MCF 10A (cell line): ENCODE measurements around the gene L3MBTL3. TPM values are rescaled to one million over a fixed set of nuclear protein-coding genes. Genes with fewer than 3 reads are reported as not detected.

Experiments used
- BruUV-seq: library from RNA; stranded (reverse); fragments of 400-500 nt; replicated peaks from 2 replicates; lab custom pipeline; 2021; lab: Mats Ljungman, UMichigan
- CTCF ChIA-PET: fragments of 300-600 bp; sonication (Branson Sonifier 250); formaldehyde crosslinking; extraction: SDS; loops from one replicate; lab custom pipeline; 2021; ENCODE audit warnings: antibody characterized with exemption, inconsistent platforms; lab: Yijun Ruan, JAX
- POLR2A ChIA-PET: fragments of 300-600, 350-650 bp; sonication (Branson Sonifier 250); formaldehyde crosslinking; extraction: SDS; loops from one replicate; lab custom pipeline; 2020; ENCODE audit warnings: antibody characterized with exemption, inconsistent platforms; lab: Yijun Ruan, JAX
- DNase-seq: peaks from one replicate; pipeline ENCODE4 v3.0.0-alpha.2; 2018; ENCODE audit not compliant: unreplicated experiment
- H3K27ac Mint-ChIP-seq: one replicate; pipeline ENCODE4 v1.8.0; 2022; ENCODE audit warnings: mild to moderate bottlenecking, low read depth, mixed read lengths; ENCODE audit not compliant: unreplicated experiment
- H3K27me3 Mint-ChIP-seq: one replicate; pipeline ENCODE4 v1.8.0; 2022; ENCODE audit warnings: mixed read lengths; ENCODE audit not compliant: insufficient read depth, unreplicated experiment
- H3K36me3 Mint-ChIP-seq: one replicate; pipeline ENCODE4 v1.8.0; 2022; ENCODE audit warnings: mild to moderate bottlenecking, moderate library complexity, mixed read lengths; ENCODE audit not compliant: insufficient read depth, unreplicated experiment
- H3K4me1 Mint-ChIP-seq: one replicate; pipeline ENCODE4 v1.8.0; 2022; ENCODE audit warnings: mixed read lengths; ENCODE audit not compliant: insufficient read depth, unreplicated experiment
- H3K4me3 Mint-ChIP-seq: one replicate; pipeline ENCODE4 v1.8.0; 2022; ENCODE audit warnings: mild to moderate bottlenecking, moderate library complexity, mixed read lengths; ENCODE audit not compliant: unreplicated experiment
- H3K9me3 Mint-ChIP-seq: one replicate; pipeline ENCODE4 v1.8.0; 2022; ENCODE audit warnings: mixed read lengths; ENCODE audit not compliant: unreplicated experiment
- CTCF ChIP-seq: fragments of 200-600 bp; IDR thresholded peaks from one replicate; pipeline ENCODE4 v1.8.0; 2022; ENCODE audit warnings: antibody characterized with exemption, mild to moderate bottlenecking; ENCODE audit not compliant: unreplicated experiment
- intact Hi-C: fragments of 100-400 bp; cut with micrococcal nuclease; formaldehyde crosslinking; loops from 2 replicates; pipeline ENCODE4 v1.14.1; 2022
- total RNA-seq: library from RNA; stranded (reverse); gene quantifications from 2 replicates; pipeline ENCODE4 v1.2.3, GENCODE V29; 2022

The L3MBTL3 gene
- total RNA-seq, 1 experiment from 2014 or later, result 5.2 TPM

DNA sequence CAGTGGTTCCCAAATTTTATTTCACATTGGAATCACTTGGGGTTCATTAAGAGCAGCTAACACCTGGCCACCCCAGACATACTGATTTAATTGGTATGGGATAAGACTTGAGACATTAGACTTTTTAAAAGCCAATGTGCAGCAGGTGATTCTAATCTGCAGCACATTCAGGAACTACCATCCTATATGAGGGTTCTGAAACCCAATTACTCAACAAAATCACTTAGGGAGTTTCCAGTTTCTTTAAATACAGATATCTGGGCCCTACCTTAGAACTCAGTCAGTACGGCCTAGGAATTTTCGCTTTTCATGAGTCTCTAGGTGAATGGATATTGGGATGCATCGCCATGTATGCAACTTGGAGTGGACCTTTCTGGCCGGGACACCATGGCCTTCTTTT, 24.0 kb upstream of the L3MBTL3 start:
- no peak overlapping the region for H3K4me3 Mint-ChIP-seq

GRCh38 chr6:129996387-129996786, 22.0 kb upstream of the L3MBTL3 start:
- intact Hi-C loops, result no loop called here
- Mint-ChIP-seq H3K27me3 (no peaks in the 10 kb centered on the region), H3K4me1 (peaks cover 7% of the 10 kb centered on the region), H3K27ac (no peak overlapping the region), H3K36me3 (no peaks in the 10 kb centered on the region), H3K4me3 (no peak overlapping the region), H3K9me3 (no peaks in the 10 kb centered on the region)
- DNase-seq, result no peak
- BruUV-seq, result no TSS peak
- TF ChIP-seq CTCF, result no peak
- ChIA-PET POLR2A (interaction anchor here (1.1 kb wide), 1 partner anchor 12 kb away, joined by 5 read pairs; no protein-coding TSS in a partner anchor), CTCF (no interaction called here)

More for the DNA sequence above, 24.0 kb upstream of the L3MBTL3 start:
- intact Hi-C loops, result no loop called here
- DNase-seq, result no peak
- H3K27me3 Mint-ChIP-seq, result no peaks in the 10 kb centered on the region
- H3K9me3 Mint-ChIP-seq, result no peaks in the 10 kb centered on the region
- H3K4me1 Mint-ChIP-seq, result peaks cover 7% of the 10 kb centered on the region
- no TSS peak for BruUV-seq
- no peak overlapping the region for H3K27ac Mint-ChIP-seq
- POLR2A ChIA-PET, result no interaction called here
- CTCF ChIA-PET, result no interaction called here
- no peaks in the 10 kb centered on the region for H3K36me3 Mint-ChIP-seq
- TF ChIP-seq CTCF, result no peak

DNA sequence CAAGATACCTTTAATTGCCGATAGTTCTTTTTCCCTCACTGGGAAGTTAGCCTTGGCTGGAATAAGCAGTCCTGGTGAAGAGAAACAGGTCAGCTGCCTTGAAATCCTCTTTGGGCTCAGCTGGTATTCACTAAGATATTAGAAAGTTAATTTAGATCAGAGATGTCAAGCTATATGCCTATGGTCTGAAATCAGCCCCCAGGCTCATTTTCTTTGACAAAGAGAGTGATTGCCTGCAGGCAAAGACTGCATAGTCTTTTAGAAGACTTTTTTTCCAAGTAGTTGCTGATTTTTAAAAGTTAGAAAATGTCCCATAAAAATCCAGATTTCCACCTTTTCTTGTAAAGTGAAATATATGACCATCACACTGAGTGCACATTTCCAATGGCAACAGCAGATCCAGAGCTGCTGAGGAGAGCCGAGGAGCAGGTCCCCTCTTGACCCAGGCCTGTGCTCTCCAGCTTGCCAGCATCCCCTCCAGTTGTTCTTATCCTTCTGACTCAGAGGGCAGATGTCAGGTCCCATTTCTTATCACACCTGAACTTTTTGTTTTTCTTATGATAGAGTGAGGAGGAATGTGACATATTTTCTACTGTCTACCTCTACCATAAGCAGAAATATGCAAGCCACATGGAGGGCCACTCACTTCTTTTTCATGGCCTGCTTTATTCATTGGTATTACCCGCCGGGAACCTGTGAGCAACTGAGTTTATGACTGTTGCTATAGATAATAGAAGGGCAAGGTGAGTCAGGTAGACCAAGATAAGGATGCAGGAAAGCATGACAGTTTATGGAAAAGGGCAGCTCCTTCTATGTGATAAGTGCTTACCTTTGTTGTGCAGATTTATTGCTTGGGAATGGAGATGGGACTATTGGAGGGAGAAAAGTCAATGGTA, 17.6 kb upstream of the L3MBTL3 start:
- Mint-ChIP-seq H3K9me3 (no peaks in the 10 kb centered on the region), H3K4me3 (no peak overlapping the region), H3K36me3 (no peaks in the 10 kb centered on the region), H3K27ac (no peak overlapping the region), H3K27me3 (no peaks in the 10 kb centered on the region), H3K4me1 (peaks cover 7% of the 10 kb centered on the region)
- BruUV-seq, result no TSS peak
- ChIA-PET POLR2A (no interaction called here), CTCF (interaction anchor here (0.9 kb wide), 1 partner anchor 63 kb away, joined by 3 read pairs; no protein-coding TSS in a partner anchor)
- no peak for TF ChIP-seq CTCF
- intact Hi-C loops, result no loop called here
- no peak for DNase-seq

DNA sequence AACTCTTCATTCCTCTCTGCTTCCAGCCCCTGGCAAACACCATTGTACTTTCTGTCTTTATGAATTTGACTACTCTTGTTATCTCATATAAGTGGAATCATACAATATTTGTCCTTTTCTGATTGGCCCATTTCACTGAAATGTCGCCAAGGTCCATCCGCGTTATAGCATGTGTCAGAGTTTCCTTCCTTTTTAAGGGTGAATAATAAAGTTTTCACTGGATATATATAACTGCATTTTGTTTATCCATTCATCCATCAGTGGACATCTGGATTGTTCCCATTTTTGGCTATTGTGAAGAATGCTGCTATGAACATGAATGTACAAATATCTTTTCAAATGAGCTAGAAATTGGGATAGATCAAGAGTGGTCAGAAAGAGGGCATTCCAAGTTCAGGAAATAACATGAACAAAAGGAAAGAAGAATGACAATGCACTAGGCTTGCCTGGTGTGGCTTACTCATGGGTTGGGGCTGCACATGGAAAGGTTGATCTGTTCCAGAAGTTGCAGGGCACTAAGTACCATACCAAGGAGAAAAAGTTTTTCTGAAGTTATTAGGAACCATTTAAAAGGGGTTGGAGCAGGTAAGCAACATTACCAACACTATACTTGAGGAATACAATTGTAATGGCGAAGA, 10.0 kb upstream of the L3MBTL3 start:
- H3K4me3 Mint-ChIP-seq, result no peak overlapping the region
- no TSS peak for BruUV-seq
- H3K4me1 Mint-ChIP-seq, result no peaks in the 10 kb centered on the region
- H3K27me3 Mint-ChIP-seq, result no peaks in the 10 kb centered on the region
- TF ChIP-seq CTCF, result no peak
- H3K27ac Mint-ChIP-seq, result no peak overlapping the region
- H3K36me3 Mint-ChIP-seq, result peaks cover 9% of the 10 kb centered on the region
- no peaks in the 10 kb centered on the region for H3K9me3 Mint-ChIP-seq
- CTCF ChIA-PET, result no interaction called here
- intact Hi-C loops, result no loop called here
- DNase-seq, result no peak
- POLR2A ChIA-PET, result no interaction called here
